Chondrocyte (in vitro differentiated cells): Measurements from ENCODE around the gene GAN. TPM values are rescaled to one million over a fixed set of nuclear protein-coding genes. Genes with fewer than 3 reads are reported as not detected.

Source experiments
- DNase-seq: peaks from one replicate; pipeline ENCODE4 v3.0.0; 2021; ENCODE audit warnings: mixed read lengths, low spot score
- H3K27ac Mint-ChIP-seq: one replicate; pipeline ENCODE4 v1.8.0; 2021; ENCODE audit warnings: mild to moderate bottlenecking, moderate library complexity, mixed read lengths; ENCODE audit not compliant: unreplicated experiment
- H3K27me3 Mint-ChIP-seq: 2 replicates; pipeline ENCODE4 v1.8.0; 2021; ENCODE audit warnings: low read depth, mixed read lengths
- H3K36me3 Mint-ChIP-seq: 2 replicates; pipeline ENCODE4 v1.8.0; 2021; ENCODE audit warnings: low read depth, mixed read lengths
- H3K4me1 Mint-ChIP-seq: 2 replicates; pipeline ENCODE4 v1.8.0; 2021; ENCODE audit warnings: low read depth, mild to moderate bottlenecking, mixed read lengths
- H3K4me3 Mint-ChIP-seq: one replicate; pipeline ENCODE4 v1.8.0; 2021; ENCODE audit warnings: mild to moderate bottlenecking, moderate library complexity, mixed read lengths; ENCODE audit not compliant: unreplicated experiment
- H3K9me3 Mint-ChIP-seq: 2 replicates; pipeline ENCODE4 v1.8.0; 2021; ENCODE audit warnings: low read depth, mixed read lengths
- total RNA-seq: library from RNA; stranded (reverse); gene quantifications from 3 replicates; pipeline ENCODE4 v1.2.1, GENCODE V29; 2021
- TF ChIP-seq, protein P1 (sequence below): fragments of 200-600 bp; sonication (generic); IDR thresholded peaks from 2 replicates; pipeline ENCODE4 v1.5.0; 2021; ENCODE audit warnings: antibody characterized with exemption, mild to moderate bottlenecking, moderate library complexity

GAN gene
- total RNA-seq, 1 donor from 2014 or later: 18.0 TPM

GRCh38 chr16:81284995-81285600, 29.7 kb upstream of the GAN start:
- H3K27ac Mint-ChIP-seq: no peak overlapping the region
- H3K4me3 Mint-ChIP-seq: no peak overlapping the region
- TF ChIP-seq, protein P1, sequence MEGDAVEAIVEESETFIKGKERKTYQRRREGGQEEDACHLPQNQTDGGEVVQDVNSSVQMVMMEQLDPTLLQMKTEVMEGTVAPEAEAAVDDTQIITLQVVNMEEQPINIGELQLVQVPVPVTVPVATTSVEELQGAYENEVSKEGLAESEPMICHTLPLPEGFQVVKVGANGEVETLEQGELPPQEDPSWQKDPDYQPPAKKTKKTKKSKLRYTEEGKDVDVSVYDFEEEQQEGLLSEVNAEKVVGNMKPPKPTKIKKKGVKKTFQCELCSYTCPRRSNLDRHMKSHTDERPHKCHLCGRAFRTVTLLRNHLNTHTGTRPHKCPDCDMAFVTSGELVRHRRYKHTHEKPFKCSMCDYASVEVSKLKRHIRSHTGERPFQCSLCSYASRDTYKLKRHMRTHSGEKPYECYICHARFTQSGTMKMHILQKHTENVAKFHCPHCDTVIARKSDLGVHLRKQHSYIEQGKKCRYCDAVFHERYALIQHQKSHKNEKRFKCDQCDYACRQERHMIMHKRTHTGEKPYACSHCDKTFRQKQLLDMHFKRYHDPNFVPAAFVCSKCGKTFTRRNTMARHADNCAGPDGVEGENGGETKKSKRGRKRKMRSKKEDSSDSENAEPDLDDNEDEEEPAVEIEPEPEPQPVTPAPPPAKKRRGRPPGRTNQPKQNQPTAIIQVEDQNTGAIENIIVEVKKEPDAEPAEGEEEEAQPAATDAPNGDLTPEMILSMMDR: no peak
- H3K27me3 Mint-ChIP-seq: peaks cover 2% of the 10 kb centered on the region
- no peaks in the 10 kb centered on the region for H3K36me3 Mint-ChIP-seq
- H3K9me3 Mint-ChIP-seq: no peaks in the 10 kb centered on the region
- H3K4me1 Mint-ChIP-seq: no peaks in the 10 kb centered on the region
- DNase-seq: no peak

- Mint-ChIP-seq H3K4me3 (no peak overlapping the region), H3K27ac (no peak overlapping the region), H3K9me3 (no peaks in the 10 kb centered on the region), H3K4me1 (no peaks in the 10 kb centered on the region), H3K27me3 (peaks cover 2% of the 10 kb centered on the region), H3K36me3 (no peaks in the 10 kb centered on the region)
- TF ChIP-seq, protein P1: no peak
- DNase-seq: no peak
Measured at GRCh38 chr16:81286190-81286589, 28.6 kb upstream of the GAN start.

DNA sequence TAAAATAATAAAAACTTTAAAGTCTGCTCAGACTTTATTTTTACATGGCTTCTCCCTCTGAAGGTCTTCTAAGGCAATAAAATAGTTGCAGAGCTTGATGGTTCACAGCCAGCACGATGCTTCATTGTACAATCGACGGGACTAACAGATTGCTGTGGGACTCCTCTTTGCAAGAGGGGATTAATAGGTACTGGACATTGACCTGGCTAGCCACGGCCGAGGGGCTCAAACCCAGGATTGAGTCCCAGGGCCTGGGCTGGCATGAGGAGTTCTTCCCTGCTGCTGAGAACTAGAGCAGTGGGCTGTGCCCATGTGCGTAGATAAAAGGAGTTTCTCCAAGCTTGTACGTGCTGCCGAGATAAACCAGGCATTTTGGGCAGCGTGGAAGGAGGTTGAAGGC, 23.6 kb upstream of the GAN start:
- H3K4me1 Mint-ChIP-seq: peaks cover 3% of the 10 kb centered on the region
- H3K4me3 Mint-ChIP-seq: no peak overlapping the region
- H3K27me3 Mint-ChIP-seq: no peaks in the 10 kb centered on the region
- DNase-seq: no peak
- TF ChIP-seq, protein P1: no peak
- no peaks in the 10 kb centered on the region for H3K9me3 Mint-ChIP-seq
- H3K36me3 Mint-ChIP-seq: no peaks in the 10 kb centered on the region
- no peak overlapping the region for H3K27ac Mint-ChIP-seq

DNA sequence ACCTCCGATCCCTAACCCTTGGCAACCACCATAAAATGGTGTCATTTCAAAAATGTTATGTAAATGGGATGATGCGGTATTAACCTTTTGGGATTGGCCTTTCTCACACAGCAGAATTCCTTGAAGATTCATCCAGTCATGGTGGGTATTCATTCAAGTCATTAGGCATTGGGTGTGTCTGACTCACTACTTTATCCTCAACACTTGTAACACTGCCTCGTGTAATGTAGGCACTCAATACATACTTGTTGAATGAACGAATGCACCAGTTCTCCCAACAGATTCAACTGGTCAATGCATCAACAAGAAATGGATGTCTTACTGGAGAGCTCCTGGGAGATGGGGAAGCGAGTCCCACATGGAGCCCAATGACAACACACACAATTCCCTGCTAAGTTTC, 21.8 kb upstream of the GAN start:
- Mint-ChIP-seq H3K4me1 (peaks cover 3% of the 10 kb centered on the region), H3K36me3 (no peaks in the 10 kb centered on the region), H3K4me3 (no peak overlapping the region), H3K9me3 (no peaks in the 10 kb centered on the region), H3K27ac (no peak overlapping the region), H3K27me3 (no peaks in the 10 kb centered on the region)
- no peak for DNase-seq
- TF ChIP-seq, protein P1: no peak

DNA sequence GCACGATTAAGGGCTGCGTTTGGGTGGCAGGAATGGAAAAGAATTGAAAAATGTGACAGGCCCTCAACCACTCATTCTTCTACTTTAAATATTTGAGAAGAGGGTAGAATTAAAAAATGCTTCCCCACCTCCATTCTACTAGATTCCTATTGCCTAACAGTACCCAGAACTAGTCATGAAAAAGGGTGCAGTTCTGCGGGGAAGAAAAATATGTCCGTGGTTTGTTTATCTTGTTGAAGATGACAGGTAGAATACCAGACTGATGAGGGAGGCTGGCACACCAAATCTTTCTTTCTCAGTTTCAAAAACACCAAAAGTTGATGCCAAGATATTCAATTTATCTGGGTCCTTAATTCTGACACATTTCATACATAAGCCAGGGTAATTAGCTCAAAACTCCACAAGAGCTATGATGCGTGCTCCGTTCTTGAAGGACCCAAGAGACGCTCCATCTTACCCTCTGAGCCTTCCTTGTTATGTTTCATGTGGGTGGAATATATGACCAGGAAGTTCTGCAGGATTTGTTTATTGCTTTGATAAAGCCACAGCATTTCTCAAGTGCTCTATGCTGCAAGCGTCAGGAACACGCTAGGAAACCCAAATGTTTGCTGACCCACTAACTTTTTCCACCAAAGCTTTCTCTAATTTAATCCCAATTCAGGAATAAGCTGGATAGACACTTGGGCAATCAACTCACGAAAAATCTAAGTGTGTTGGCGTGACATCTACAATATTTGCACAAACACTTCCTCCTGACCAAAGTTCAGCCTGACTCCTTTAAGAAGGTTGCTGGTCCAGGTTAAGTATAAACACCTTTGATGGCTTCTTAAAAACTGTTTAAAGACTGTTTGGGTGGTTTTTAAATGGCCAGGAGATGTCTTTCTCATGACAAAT, 20.6 kb upstream of the GAN start:
- TF ChIP-seq, protein P1: no peak
- peaks cover 3% of the 10 kb centered on the region for H3K4me1 Mint-ChIP-seq
- H3K4me3 Mint-ChIP-seq: no peak overlapping the region
- DNase-seq: no peak
- no peak overlapping the region for H3K27ac Mint-ChIP-seq
- no peaks in the 10 kb centered on the region for H3K9me3 Mint-ChIP-seq
- H3K27me3 Mint-ChIP-seq: no peaks in the 10 kb centered on the region
- no peaks in the 10 kb centered on the region for H3K36me3 Mint-ChIP-seq
